GM12865 (cell line): ENCODE measurements around the gene CCNJL.

Experiments
- DNase-seq: peaks from one replicate; pipeline ENCODE4 v3.0.0; 2010; ENCODE audit warnings: low read depth
- H3K4me3 ChIP-seq: 2 replicates; pipeline ENCODE4 v1.5.1; 2011; ENCODE audit warnings: mild to moderate bottlenecking, low read depth, low read length, control low read depth
- CTCF ChIP-seq: IDR thresholded peaks from 2 replicates; pipeline ENCODE4 v1.5.1; 2011; ENCODE audit warnings: low read length, control low read depth, low read depth, inconsistent platforms; ENCODE audit not compliant: insufficient read depth; ENCODE audit errors: missing control alignments

CCNJL gene

GRCh38 chr5:160231783-160232342 is 80.5 kb downstream of the CCNJL start:
- DNase-seq = peak; percentile 48
- no peak for TF ChIP-seq CTCF
- no peak overlapping the region for H3K4me3 ChIP-seq

- no peak overlapping the region for H3K4me3 ChIP-seq
- DNase-seq = peak; percentile 68
- TF ChIP-seq CTCF = no peak
Observed at GRCh38 chr5:160230686-160231527, 81.5 kb downstream of the CCNJL start.

GRCh38 chr5:160229190-160229742 is 83.1 kb downstream of the CCNJL start, which contains the start of gene FABP6:
Gene FABP6 (plus strand): TSS chr5:160229506. CDS start chr5:160229558, 52 bp downstream.
- H3K4me3 ChIP-seq = no peak within 1 kb of the TSS
- DNase-seq = no peak
- no peak for TF ChIP-seq CTCF

GRCh38 chr5:160227012-160227411 is 85.4 kb downstream of the CCNJL start:
- no peak for DNase-seq
- no peak for TF ChIP-seq CTCF
- no peak overlapping the region for H3K4me3 ChIP-seq

GRCh38 chr5:160221082-160221481 is 91.3 kb downstream of the CCNJL start:
- no peak overlapping the region for H3K4me3 ChIP-seq
- DNase-seq = peak; percentile 41
- no peak for TF ChIP-seq CTCF

GRCh38 chr5:160219356-160219755 is 93.0 kb downstream of the CCNJL start:
- H3K4me3 ChIP-seq = no peak overlapping the region
- no peak for DNase-seq
- no peak for TF ChIP-seq CTCF
